GM19468 (cell line): ENCODE measurements around the gene HARBI1.
"Not testable (repeated sequence)": the region's sequence is repeated elsewhere in the genome, so short reads cannot be mapped to it uniquely, and the experiment has no call there.

Experiments used
- ATAC-seq: cut with Tn5 transposase; IDR thresholded peaks from one replicate; pipeline ENCODE4 v1.9.1; 2021; ENCODE audit warnings: mild to moderate bottlenecking, moderate library complexity, moderate number of reproducible peaks; ENCODE audit not compliant: unreplicated experiment; ENCODE audit errors: extremely low read depth

HARBI1 gene

DNA sequence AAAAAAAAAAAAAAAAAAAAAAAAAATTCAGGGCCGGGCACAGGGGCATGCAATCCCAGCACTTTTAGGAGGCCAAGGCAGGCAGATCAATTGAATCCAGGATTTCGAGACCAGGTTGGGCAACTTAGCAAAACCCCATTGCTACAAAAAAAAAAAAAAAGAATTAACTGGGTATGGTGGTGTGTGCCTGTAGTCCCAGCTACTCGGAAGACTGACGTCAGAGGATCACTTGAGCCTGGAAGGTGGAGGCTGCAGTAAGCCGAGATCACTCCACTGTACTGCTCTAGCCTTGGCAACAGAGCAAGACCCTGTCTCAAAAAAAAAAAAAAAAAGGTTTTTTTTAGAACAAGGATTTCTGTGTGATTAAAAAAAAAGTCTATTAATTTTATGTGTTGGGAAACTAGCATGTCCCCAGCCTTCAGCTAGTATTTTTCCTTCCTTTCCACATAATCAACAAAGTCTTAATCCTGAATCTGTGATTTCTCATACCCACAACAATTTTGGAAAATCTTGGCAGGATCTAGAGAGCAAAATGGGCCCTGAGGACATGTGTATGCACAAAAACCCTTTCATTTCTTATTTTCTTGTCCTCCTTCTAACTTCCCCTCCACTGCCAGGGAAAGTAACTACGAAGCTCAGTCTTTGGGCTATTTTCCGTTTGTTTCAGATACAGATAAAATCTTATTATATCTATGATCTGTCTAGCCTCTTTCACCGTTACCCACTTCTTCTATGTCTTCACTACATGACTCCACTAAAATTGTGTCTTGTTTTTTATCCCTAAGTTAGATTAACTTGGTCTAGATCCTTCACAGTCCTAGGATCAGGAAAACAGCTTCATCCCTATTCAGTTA lies 17.5 kb downstream of the HARBI1 start:
- no peak for ATAC-seq

- ATAC-seq, result no peak
Measured at GRCh38 chr11:46597609-46598219, 19.3 kb downstream of the HARBI1 start.

DNA sequence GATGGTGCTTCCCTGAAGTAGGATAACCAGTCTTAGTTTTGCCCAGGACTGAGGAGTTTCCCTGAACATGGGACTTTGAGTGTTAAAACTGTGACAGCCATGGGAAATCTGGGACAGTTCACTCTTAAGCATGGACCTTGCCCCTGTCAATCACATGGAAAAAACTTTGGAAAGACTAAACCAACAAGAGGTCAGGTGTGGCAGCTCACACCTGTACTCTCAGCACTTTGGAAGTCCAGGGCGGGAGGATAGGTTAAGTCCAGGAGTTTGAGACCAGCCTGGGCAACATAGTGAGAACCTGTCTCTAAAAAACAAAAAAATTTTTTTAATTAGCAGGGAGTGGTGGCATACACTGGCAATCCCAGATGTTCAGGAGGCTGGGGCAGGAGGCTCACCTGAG lies 19.9 kb downstream of the HARBI1 start:
- no peak for ATAC-seq

GRCh38 chr11:46594785-46595184 lies 22.2 kb downstream of the HARBI1 start:
- ATAC-seq, result no peak

GRCh38 chr11:46594374-46594700 lies 22.7 kb downstream of the HARBI1 start:
- no peak for ATAC-seq

DNA sequence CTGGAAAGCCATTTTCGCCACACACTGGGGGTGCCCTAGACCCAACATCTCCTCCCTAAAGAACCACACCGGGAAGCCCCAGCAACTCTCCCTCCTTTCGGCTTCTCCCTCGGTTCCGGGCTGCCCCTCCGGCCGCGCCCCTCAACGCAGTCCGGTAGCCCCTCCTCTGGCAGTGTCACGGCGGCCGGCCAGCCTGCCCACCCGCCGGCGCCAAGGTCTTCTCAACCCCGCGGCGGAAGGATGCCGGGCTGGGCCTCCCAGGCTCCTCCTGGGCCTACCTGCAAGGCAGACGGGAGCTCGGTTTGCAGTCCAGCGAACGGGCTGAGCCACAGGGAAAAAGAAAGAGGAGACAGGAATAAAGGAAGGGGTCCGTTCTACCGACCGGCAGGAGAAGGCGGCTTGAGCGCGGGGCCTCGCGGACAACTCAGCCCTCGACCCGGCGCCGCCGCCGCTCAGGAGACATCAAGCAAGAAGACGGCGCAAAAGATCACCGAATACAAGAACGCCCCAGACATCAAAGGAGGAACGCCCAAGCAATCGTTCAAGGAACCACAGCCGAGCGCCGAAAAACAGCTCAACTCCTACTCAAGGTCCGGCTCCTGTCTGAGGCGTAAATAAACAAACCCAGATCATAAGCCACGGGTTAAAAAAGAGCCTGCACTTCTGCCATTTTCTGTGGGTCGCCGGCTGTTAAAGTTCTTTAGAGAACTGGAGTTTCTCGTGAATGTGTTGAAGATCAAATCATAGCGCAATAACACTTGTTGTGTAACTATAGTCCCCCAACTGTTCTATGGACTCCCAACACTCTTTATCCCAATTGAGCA lies 23.3 kb downstream of the HARBI1 start, which contains the start of gene AMBRA1:
Gene AMBRA1 (minus strand): TSS at position 474 of the 824 bp plus-strand sequence. CDS start 45,643 bp downstream, outside the sequence.
- ATAC-seq, result peak; percentile 67

DNA sequence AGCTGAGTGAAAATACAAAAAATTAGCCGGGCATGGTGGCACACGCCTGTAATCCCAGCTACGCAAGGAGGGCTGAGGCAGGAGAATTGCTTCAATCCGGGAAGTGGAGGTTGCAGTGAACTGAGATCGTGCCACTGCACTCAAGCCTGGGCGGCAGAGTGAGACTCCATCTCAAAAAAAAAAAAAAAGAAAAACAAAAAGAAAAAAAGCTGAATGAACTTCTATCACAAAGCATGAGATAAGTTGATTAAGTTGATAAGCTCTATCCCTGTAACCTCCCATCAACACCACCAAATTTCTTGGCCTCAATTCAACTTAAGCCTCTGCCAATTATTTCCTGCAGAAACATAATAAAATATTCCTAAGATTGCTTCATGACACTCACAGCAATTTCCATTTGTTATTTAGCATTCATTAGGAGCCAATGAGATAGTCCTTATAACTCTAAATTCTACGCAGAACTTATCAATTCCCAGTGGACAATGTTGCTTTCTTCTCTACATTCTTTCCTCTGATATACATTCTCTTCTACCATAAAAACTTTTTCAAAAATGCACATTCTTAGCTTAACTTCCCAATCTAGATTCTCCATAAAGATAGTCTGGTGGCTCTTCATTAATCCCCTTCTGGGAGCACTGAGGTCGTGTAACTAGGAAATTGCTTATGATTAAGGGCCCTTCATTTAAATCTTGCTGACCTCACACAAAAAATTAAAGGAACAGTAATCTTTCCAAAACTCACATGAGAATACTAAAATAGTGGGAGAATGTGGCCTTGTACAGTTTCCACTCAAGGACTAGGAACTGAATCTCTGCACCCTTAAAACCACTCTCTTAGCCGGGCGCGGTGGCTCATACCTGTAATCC lies 26.1 kb downstream of the HARBI1 start:
- ATAC-seq, result no peak

DNA sequence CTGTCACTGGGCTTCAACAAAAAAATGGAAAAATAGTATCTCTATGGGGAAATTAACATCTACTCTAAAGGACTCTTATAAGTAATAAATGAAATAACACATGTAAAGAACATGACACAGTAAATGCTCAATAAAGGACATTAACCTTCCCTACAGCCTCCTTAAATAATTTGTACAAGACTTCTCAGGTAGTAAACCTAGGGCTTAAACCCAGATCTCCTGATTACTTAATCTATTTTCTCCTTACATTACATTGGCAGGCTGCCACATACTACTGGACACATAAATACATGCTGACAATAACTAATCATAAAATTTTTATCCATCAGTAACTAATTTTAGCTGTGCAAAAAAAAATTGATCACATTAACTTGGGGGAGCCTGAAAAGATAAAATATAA lies 28.1 kb downstream of the HARBI1 start:
- ATAC-seq, result no peak

DNA sequence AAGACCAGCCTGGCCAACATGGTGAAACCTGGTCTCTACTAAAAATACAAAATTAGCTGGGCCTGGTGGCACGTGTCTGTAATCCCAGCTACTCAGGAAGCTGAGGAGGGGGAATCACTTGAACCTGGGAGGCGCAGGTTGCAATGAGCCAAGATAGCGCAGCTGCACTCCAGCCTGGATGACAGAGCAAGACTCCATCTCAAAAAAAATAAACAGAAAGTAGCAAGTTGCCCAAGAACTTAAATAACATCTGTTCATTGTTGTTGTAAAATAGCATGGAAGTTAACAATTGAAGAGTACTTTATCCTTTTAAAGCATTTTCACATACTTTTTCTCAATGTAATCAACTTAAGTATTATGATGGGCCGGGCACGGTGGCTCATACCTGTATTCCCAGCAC lies 28.9 kb downstream of the HARBI1 start:
- no peak for ATAC-seq

GRCh38 chr11:46583513-46583912 lies 33.5 kb downstream of the HARBI1 start:
- not testable (repeated sequence) for ATAC-seq

DNA sequence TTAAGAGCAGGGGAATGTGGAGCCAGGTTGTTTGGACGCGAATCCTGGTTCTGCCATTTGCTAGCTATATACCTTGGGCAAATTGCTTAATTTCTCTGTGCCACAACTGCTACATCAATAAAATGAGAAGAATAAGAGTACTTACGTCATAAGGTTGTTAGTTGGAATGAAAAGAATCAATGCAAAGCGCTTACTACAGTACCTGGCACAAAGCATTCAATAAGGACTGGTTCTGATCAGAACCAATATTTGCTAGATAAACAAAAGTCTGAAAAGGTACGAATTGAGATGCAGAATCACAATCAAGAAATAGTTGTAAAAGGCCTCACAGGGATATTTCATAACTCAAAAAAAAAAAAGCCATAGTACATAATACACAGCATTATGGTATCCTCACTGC lies 34.4 kb downstream of the HARBI1 start:
- no peak for ATAC-seq

- ATAC-seq, result no peak
Measured at GRCh38 chr11:46577058-46577457, 40.0 kb downstream of the HARBI1 start.

- no peak for ATAC-seq
Measured at GRCh38 chr11:46574656-46575055, 42.4 kb downstream of the HARBI1 start.

GRCh38 chr11:46570790-46571398 lies 46.1 kb downstream of the HARBI1 start:
- no peak for ATAC-seq

DNA sequence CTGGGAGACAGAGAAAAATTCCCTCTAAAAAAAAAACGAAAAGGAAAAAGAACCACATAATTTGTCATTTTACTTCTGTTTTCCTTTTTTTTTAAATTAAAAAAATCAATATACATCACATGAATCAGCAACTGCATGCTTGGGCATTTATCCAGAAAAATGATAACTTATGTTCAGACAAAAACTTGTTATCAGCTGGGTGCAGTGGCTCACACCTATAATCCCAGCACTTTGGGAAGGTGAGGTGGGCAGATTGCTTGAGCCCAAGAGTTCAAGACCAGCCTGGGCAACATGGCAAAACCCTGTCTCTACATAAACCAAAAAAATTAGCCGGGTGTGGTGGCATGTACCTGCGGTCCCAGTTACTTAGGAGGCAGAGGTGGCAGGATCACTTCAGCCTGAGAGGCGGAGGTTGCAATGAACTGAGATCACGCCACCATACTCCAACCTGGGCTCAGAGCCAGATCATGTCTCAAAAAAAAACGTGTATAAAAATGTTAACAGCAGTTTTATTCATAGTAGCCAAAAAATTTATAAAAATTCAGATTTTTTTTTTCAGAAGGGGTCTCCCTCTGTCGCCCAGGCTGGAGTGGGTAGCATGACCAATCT lies 51.7 kb downstream of the HARBI1 start:
- ATAC-seq, result no peak

DNA sequence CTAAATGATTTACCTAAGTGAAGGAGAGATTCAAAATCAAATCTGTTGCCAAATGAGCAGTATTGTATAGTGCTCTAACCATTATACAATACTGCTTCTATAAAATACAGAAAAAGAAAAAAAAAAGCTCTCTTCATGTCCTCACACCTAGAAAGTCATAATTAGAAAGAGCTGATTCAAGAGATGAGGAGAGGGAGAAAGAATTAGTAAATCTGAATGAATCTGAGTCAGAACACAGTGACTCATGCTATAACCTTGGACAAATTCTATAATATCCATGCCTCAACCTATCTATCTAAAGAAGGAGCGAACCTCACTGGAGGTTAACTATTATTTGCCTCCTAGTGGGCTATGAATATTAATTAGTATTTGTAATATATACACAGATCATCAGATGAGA lies 52.6 kb downstream of the HARBI1 start:
- ATAC-seq, result no peak

GRCh38 chr11:46562527-46562926 lies 54.5 kb downstream of the HARBI1 start:
- ATAC-seq, result no peak

- ATAC-seq, result no peak
Measured at GRCh38 chr11:46560300-46560991, 56.6 kb downstream of the HARBI1 start.

GRCh38 chr11:46559815-46560214 lies 57.2 kb downstream of the HARBI1 start:
- ATAC-seq, result no peak
